Adrenal gland (tissue), 5 donors: Measurements from ENCODE around the gene LDB2.

Experiments used
- CTCF ChIP-seq, 6 experiments: fragments of 450-650 bp in 4 of 6; fragments of 200-600 bp in 2 of 6; sonication (generic) in 1 of 6; IDR thresholded peaks; 1 replicate in 5 of 6; 2 replicates in 1 of 6; pipeline versions ENCODE4 v1.5.1 to v1.8.0; 2016 to 2021; ENCODE audit warnings: antibody characterized with exemption in 6 of 6, mild to moderate bottlenecking in 2 of 6, moderate library complexity in 1 of 6
- POLR2A ChIP-seq, 2 donors: fragments of 450-650 bp; IDR thresholded peaks; one replicate each; pipeline ENCODE4 v1.6.1; 2017; ENCODE audit warnings: antibody characterized with exemption in 2 of 2, mild to moderate bottlenecking in 2 of 2, moderate library complexity in 1 of 2
- donor health status: DM: no; HTN: no; CAD: no.

- no peak for TF ChIP-seq CTCF (IDR thresholded peaks at IDR 0.05)
- no peak for TF ChIP-seq POLR2A (IDR thresholded peaks at IDR 0.05)
Observed at GRCh38 chr4:16770710-16771285, 127.6 kb downstream of the LDB2 start.
